ENCODE measurements around the gene FBXO24. TPM values are rescaled to one million over a fixed set of nuclear protein-coding genes. Genes with fewer than 3 reads are reported as not detected.
"Not testable (repeated sequence)": the region's sequence is repeated elsewhere in the genome, so short reads cannot be mapped to it uniquely, and the experiment has no call there.

FBXO24 gene, protein sequence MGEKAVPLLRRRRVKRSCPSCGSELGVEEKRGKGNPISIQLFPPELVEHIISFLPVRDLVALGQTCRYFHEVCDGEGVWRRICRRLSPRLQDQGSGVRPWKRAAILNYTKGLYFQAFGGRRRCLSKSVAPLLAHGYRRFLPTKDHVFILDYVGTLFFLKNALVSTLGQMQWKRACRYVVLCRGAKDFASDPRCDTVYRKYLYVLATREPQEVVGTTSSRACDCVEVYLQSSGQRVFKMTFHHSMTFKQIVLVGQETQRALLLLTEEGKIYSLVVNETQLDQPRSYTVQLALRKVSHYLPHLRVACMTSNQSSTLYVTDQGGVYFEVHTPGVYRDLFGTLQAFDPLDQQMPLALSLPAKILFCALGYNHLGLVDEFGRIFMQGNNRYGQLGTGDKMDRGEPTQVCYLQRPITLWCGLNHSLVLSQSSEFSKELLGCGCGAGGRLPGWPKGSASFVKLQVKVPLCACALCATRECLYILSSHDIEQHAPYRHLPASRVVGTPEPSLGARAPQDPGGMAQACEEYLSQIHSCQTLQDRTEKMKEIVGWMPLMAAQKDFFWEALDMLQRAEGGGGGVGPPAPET
- total RNA-seq: 0.07 and 0.74 TPM in 2 replicates

DNA sequence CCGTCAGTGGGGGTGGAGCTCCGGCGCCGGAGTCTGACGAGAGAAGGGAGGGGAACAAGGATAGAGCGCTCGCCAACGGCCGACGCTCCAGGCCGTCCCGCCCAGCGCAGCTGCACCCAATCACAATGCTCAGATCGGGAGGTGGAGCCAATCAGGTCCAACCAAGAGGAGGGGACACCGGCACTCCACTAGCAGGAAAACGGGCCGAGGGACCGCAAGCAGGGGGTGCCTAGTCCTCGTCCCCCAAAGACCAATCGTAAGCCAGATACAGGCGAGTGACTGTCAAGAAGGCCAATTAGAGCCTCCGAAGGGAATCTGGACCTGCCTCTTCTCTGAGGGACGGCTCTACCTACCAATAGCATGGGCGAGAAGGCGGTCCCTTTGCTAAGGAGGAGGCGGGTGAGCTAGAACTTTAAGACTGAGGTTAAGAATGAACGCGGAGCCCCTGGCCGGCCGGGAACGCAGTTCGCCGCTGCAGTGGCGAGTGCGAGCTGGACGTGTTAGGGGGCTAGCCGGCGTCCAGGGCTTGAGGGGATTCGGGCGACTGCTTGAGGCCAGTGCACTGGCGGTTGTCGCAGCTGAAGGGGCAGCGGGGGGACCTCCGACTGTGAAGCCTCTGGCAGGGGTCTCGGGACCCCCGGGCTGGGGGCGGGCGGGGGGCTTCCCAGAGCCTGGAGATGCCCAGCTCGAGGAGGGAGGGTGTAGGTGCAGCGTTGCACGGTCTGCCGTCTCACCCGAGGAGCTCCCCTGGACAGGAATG is at the start of gene FBXO24:
FBXO24 (plus strand) TSS at position 63 of the 760 bp plus-strand sequence; CDS start at position 361, 298 bp downstream.
- DNase-seq (ENCODE audit: low read depth, low spot score): peak; percentile 100

DNA sequence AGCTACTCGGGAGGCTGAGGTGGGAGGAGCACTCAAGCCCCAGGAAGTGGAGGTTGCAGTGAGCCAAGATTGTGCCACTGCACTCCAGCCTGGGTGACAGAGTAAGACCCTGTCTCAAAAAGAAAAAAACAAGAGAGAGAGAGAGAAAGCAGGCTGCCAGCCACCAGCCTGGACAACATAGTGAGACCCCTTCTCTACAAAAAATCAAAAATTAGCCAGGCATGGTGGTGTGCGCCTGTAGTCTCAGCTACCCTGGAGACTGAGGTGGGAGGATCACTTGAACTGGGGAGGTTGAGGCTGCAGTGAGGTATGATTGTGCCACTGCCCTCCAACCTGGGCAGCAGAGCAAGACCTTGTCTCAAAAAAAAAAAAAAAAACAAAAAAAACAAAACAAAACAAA is 49.4 kb upstream of the FBXO24 start:
- DNase-seq (ENCODE audit: low read depth, low spot score): not testable (repeated sequence)

DNA sequence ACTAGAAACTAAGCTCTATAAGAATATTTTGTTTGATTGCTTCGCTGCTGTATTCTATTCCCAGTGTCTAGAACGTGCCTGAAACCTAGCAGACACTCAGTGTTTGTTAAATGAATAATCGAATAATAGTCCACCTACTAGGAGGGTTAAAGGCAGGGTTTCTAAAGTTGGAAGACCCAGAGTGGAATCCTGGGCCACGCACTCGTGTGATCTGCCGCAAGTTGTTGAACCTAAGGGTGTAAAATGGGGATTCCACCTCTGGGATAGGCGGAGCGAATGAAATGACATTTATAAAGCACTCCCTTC is 47.8 kb upstream of the FBXO24 start:
- no peak for DNase-seq (ENCODE audit: low read depth, low spot score)

DNA sequence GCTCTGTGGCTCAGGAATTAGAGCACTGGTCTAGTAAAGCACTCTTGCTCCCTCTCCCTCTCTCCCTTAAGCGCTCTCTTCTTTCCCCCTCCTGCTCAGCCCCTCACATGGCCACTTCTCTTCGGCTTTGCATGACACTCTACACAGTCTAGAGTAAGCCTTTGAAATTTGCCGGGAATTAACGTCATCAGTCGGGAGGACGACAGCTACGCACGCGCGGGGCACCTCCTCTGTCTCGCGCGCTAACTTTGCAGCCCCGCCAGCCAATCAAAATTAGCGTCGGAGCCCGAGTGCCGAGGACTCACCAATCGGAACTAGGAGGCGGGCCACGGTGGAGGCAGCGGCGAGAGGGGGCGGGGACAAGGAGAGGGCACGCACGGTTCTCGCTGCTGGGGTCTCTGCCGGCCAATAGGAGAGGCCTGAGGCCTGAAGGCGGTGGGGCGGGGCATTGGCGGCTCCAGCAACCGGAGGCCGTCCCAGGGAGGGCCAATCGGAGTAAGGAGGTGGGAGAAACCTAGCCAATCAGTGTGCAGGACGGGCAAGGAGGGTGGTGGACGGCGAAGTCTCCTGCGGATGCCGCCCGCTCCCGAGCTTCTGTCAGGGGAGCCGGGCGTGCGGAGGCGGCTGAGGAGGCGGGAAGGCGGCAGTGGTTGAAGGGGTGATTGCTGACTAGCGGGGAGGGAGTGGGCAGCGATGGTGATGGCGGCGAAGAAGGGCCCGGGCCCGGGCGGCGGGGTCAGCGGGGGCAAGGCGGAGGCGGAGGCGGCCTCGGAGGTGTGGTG is 47.3 kb upstream of the FBXO24 start, which contains the start of gene AGFG2:
AGFG2 (plus strand) TSS at position 550 of the 782 bp plus-strand sequence; CDS start at position 694, 144 bp downstream.
- peak; percentile 99 for DNase-seq (ENCODE audit: low read depth, low spot score)

DNA sequence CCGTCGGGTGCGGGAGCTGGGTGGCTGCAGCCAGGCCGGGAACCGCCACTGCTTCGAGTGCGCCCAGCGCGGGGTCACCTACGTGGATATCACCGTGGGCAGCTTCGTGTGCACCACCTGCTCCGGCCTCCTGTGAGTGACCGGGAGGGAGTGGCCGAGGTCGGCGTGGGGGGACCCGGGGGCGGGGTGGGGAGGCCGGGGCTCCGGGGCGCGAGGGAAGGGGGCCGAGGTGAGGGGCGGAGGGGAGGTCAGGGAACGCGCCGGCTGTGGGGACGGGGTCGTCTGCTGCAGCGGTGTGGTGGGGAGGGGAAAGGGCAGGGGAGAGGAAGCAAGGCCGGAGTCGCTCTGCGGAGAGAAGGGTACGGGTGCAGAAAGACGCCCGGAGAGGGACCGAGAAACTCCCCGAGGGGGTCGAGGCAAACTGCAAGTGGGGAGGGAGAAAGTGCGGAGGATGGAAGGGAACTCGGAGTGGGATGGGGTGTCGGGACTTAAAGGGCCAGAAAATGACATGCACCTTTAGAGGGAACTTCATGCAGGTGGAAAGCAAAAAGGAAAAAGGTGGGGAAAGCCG is 46.6 kb upstream of the FBXO24 start:
- no peak for DNase-seq (ENCODE audit: low read depth, low spot score)

DNA sequence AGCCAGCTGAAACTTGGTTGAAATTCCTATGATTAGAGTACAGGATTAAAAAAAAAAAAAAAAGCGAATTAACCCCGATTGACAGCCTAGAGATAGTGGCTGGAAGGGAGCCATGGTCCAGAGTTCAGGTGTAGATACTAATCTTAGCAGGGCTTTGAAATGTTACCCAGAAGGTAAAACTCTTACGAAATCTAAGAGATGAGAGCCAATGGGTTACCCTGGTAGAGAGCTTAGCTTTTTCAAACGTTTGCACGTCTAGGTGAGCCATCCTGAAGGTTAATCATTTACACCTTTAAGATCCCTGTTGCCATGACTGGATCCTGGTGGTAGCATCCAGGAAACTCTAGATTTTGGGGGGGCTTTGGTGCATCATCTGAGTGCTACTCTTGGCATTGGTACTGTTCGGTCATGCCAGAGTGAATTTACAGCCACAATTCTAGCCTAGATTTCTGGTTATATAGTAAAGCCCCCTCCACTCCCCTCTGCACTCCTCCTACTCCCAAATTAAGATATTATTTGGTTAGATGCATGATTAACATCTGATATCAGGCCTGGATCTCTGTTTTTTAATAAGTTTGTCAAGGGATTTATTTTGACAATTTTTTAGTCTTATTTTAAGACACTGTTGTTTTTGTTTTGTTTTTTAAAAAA is 45.9 kb upstream of the FBXO24 start:
- no peak for DNase-seq (ENCODE audit: low read depth, low spot score)

DNA sequence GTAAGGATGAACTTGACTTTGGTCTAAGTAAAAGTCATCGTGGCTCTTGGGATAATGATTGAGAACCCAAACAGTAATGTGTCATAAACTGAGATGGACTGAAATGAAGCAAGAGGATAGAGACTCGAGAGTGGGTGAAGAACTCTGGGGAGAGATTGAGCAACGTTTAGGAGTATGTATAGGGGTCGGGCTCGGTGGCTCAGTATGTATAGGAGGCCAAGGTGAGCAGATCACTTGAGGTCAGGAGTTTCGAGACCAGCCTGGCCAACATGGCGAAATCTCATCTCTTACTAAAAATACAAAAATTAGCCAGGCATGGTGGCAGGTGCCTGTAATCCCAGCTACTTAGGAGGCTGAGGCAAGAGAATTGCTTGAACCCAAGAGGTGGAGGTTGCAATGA is 44.8 kb upstream of the FBXO24 start:
- not testable (repeated sequence) for DNase-seq (ENCODE audit: low read depth, low spot score)

DNA sequence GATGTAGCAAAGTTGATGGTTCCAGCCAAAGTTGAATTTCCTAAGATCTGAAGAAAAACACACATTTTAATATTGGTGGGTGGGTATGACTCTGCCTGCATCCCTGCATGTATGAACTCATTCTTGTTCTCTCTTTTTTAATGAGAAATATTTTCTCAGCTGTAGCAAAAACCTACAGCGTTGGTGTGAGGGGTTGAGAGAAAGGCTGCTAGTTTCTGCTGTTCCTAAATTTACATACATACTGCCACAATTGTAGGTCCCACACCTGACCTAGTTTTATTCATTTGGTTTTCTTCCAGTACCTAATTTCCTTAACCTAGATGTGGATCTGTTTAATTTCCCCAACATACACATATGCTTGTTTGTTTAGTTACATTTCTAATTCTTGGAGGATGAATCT is 42.5 kb upstream of the FBXO24 start:
- no peak for DNase-seq (ENCODE audit: low read depth, low spot score)

DNA sequence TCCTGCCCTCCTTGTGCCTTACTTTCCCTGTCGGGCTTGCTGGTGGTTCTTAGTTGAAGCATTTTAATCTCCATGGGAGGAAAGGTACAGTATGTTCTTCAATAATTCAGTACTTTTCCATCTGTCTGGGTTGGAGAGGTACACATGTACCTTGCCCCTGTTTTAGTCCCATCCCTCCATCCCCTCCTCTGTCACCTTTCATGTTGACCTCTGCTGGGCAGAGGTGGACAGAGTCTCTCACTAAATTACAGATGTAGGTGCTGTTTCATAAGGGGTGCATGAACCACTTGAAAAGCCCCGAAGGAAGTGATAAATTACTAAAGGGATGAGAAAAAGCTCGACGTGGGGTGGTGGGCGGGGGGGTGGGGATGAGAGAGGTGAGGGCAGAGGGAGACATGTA is 41.7 kb upstream of the FBXO24 start:
- no peak for DNase-seq (ENCODE audit: low read depth, low spot score)

DNA sequence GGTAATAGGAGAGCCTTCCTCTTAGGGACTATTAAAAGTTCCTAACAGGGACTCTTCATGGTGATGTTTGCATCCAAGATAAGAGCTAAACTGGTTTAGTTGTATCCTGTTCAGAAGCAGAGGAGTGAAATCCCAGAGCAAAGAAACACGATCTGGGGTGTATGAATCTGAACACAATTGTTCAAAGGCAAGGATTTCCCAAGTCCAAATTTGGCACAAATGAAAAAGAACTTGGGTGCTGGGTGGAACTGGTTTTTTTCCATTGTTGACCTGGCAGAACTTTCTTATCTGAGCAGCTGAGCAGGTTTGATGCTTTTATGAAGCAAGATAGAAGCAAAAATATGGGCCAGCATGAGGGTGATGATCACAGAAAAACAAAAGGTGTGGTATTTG is 41.2 kb upstream of the FBXO24 start:
- DNase-seq (ENCODE audit: low read depth, low spot score): no peak

DNA sequence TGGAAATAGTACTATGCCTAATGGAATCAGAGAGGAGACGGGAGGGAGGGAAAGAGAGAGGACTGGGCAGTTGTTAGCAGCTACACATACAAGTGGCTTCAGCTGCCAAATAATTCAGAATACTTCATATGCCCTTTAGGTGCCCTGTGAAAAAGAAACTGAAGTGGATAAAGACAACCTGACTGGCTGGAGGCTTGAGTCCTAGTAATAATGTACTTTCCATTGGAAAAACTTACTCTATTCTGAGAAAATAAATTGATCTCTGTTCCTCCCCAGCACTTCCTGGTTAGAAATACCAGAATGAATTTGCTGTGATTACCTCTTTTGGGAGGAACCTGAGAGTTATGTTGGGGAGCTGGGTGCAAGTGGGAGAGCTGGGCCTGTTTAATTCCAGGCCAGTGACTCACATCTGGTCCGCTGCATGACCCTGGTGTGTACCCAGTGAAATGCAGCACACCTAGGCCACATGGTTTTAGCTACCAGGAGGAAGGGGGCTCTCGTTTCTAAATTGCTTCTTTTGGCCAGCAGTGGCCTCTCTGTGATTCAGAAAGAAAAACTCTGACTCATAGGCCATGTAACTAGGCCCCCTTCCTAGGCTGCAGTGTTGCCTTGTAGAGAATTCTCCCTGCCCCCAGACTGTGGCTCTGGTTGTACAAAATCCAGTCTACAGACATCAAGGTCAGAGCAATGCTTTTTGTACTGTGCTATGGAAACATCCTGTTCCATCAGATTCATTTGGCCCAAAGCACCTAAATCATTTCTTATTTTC is 40.6 kb upstream of the FBXO24 start:
- peak; percentile 68 for DNase-seq (ENCODE audit: low read depth, low spot score)

DNA sequence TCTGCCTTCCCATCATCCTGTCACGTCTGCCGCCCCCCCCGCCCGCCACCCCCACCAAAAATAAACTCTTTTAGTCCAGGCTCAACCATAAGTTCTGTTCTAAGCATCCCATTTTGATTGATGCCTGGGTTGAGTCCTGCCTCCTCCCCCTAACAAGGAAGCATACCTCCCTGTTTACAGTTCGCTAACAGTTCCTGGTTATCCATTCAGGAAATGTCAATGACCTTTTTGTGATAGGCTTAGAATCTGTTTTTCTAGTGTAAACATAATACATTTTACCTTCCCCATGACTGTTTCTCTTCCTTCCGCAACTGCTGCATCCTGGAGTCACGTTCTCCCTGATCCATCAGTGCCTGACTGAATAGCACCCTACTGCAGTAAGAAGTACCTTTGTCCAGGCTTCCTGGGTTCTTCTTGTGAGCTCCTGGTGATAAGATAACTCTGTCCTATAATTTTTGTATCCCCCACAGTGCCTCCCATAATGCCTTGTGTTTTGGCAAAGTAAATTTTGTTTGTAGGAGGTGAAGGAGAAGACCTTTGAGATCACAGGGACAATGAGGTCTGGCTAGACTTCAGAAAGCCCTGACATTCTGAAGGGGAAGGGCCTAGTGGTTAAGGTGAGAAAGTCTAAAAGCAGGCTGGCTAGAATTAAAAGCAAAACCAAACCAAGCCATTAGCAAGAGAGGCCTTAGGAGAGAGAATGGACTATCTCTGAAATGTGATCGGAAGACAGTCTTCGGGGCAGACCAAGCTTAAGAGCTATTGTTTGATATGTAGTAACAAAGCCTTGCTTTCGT is 39.8 kb upstream of the FBXO24 start:
- DNase-seq (ENCODE audit: low read depth, low spot score): peak; percentile 72

DNA sequence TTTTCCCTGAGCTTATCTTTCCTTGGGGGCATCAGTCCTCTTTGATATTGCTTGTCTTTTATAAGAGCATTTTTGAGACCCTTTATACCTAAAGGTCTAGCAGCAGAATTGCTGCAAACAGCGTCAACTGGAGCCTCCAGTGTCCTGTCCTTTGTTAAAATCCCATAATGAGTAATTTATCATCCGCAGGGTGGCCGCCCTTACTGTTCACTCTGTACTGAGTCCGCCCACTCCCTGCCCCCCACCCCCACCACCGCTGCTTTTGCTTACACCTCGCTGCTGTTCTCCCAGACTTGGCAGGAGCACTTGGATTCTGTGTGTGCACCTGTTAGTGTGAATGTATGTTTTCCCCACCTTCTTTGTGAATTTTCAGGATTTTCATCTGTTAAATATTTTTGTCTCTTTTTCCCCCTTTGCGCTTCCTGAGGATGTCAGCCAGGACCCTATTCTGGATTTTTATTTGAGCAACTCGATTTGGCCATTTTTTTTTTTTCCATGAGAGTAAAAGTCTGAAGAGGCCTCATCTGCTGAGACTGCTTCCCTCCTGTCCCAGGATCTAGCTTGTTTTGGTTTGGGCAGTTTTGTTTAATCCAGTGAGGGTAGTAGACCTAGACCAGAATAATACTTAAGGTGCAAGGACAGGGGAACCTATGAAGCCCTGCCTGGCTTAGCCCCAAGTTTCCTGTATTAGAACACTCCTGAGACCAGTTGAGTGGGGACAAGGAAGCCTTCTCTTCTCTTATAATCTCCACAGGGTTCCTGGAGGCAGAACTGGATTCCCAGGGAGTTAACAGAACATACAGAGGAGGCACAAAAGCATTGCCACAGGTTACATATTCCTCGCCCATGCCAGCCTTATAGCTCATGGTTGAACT is 39.0 kb upstream of the FBXO24 start:
- no peak for DNase-seq (ENCODE audit: low read depth, low spot score)

DNA sequence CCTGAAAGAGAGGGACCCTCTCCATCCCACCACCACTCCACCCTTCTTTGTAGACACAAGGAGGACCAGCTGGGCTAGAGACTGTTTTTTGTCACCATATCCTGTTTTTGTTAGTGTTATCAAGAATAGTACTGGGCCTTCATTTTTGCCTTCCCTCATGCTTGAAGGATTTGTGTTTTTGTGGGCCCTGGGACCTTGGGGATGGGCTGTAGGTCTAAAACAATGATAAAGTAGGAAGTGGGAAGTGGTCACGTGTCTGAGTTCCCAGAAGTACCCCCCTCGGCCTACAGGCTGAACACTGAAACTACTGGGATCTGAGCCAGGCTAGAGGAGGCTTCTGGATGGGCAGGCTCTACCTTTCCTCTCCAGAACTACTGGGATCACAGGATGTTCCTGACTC is 38.3 kb upstream of the FBXO24 start:
- no peak for DNase-seq (ENCODE audit: low read depth, low spot score)

DNA sequence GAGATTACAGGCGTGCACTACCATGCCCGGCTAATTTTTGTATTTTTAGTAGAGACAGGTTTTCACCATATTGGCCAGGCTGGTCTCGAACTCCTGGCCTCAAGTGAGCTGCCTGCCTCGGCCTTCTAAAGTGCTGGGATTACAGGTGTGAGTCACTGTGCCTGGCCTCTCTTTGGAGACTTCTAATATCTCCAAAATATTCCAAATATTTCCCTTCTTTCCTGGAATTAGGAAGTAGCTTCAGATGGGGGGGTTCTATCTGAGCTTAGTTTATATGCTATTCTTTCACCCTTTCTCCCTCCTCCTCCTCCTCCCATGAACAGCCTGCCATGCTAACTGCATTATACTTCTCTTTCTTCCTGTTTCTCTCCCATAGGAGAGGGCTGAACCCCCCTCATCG is 37.7 kb upstream of the FBXO24 start:
- not testable (repeated sequence) for DNase-seq (ENCODE audit: low read depth, low spot score)

DNA sequence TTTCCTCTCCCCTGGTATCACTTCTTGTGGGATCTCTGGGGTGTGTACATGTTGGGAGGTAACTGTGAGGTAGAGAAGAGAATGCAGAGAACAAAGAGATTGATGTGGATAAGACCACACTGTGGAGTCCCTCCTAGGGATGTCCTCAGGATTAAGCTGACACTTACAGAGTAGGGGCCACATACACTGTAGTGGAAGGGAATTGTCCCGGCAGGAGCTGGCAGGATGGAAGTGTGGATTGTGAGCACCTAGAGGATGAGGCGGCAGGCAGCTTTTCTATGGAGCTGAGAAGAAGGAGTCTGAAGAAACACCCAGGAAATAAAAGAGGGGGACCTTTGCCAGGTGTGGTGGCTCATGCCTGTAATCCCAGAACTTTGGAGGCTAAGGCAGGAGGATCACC is 33.6 kb upstream of the FBXO24 start:
- no peak for DNase-seq (ENCODE audit: low read depth, low spot score)

DNA sequence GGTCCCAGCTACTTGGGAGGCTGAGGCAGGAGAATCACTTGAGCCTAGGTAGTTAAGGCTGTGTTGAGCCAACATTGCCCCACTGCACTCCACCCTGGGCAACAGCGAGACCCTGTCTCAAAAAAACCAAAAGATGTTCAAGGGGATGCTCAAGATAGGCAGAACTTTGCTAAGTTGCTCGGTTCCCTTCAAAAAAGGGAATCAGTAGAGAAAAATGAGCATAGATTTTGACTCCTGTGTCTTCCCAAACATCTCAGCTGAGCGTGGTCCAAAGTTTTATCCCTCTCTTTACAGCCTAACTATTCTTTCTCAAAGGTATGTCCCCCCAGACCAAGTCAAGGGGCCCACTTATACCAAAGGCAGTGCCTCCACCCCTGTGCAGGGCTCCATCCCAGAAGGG is 33.1 kb upstream of the FBXO24 start:
- no peak for DNase-seq (ENCODE audit: low read depth, low spot score)

DNA sequence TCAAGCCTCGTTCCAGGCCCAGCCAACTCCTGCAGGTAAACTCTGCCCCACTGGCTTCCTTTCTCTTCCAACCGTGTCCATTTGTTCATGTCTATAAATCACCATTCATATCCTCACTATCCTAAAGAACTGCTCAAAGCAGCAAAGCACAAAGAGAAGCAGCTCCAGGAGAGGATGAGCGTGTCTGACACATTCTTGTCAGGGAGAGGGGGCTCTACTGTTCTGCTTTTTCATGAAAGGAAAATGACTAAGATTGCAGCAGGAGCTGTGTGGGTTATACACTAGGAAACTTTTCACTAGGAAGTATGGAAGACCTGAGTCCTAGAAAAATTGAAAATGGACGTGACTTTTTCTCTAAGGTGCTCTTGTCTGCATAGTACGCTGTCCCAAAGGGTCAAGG is 30.4 kb upstream of the FBXO24 start:
- no peak for DNase-seq (ENCODE audit: low read depth, low spot score)

Data from pulmonary artery endothelial cell (primary cell).